Measurements from ENCODE around the gene RSPO4.

RSPO4 gene

DNA sequence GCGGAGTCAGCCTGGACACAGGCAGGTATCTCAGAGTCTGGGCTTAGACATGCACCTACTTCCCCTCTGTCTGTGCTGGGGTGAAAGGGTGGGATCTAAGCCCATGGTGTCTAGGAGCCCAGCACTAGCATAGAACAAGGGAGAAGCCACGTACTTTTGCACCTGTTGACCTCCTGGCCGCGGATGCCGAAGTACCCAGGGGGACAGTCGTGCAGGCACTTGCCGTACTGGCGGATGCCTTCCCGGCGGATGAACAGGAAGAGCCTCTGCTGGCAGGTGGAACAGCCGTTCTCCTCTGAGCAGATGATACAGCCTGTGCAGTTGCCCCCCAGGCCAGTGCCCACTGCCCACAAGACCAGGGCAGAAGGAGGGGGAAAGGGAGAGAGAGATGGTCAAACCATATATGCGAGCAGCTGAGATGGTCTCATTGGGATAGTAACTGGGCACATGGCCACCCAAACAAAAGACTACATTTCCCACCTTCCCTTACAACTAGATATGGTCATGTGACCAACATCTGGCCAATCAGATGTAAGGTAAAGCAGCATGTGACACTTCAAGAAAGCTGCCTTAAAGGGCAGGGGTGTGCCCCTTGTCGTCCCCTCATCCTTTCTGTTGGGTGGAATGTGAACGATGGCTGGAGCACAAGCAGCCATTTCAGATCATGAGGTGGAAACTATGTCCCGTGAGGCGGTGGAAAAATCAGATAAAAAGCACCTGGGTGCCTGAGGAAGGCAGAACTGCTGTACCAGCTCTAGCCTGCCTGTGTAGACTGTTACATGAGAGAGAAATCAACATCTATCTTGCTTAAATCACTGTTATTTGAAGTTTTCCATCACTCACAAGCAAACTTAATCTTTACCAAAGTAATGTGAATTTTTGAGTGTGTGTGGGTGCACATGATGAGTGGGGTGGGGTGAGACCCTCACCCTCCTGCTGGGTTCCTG is 34.0 kb downstream of the RSPO4 start:
- DNase-seq = no peak

DNA sequence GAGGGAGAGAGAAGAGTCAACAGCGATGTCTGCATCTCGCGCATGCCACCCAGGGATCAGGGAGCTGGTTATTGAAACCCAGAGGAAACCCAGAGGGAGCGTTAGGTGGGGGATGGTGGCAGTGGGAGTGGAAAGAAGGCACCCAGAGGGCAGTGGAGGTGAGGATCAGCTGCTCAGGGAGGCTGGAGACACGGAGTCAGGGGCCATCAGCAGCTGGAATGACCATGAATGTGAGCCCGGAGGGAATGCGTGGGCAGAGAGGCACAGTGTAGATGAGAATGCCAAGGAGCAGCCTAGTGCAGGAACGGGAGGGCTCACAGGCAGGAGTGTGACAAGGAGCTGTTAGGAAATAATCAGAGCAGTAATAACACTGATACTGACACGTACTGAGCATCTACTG is 36.2 kb downstream of the RSPO4 start:
- DNase-seq = no peak

DNA sequence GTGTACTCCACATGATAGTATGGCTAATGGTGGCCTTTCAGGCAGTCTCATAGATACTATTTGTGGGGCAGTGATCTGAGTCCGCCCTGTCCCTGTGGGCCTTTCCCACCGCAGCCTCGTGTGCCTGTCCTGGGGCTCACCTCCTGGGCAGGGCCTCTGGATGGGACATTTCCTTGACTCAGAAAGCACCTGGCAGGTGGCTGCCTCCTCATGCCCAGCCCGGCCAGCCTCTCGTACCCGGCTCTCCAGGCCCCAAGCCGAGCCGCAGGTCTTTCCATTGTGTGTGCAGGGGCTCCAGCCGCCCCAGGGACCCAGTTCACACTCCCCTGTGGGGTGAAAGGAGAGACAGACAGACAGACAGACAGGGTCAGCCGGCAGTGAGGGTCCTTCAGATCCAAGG is 38.3 kb downstream of the RSPO4 start:
- no peak for DNase-seq

DNA sequence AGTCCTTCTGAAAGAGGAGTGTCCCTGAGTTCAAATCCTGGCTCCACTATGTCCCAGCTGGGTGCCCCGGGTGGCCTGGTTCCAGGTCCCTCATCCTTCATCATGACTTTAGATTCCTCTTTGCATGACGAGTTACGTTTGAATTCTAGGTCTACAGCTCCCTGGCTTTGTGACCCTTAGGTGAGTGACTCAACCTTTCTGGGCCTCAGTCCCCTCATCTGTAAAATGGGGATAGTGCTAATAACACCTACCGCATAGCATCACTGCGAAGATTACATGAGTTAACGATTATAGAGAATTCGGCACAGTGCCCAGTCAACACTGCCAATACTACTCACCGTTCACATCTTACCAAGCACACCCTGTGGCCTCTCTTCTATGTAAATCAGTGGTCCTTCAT is 39.4 kb downstream of the RSPO4 start:
- no peak for DNase-seq

DNA sequence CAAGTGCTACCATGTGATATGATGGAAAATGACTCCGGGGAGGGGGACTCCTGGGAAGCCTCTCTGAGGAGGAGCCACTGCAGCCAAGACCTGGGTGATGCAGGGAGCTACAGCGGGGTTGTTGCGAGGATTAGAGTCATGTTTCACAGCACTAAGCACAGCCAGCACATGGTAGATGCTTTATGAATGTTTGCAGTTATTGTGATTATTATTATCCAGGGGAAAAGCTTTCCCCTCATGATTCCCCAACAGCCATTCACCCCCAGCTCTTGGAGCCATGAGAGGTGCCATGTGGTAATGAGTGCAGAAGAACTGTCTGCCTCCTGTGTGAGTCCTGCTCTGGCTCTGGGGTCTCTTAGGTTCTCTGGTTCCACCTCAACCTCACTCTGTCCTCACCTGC is 39.9 kb downstream of the RSPO4 start:
- DNase-seq = no peak

DNA sequence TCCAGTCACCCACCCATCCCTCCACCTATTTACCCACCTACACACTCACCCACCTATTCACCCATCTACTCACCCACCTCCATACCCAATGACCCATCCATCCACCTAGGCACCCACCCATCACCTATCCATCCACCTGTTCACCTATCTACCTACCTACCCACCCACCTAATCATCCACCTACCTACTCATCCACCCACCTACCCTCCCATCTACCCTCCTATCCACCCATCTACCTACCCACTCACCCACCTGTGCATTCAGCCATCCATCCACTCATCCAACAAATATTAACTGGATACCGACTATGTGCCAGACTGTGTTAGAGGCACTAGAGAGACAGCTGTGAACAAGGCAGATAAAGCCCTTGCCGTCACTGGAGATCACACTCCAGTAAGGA is 40.3 kb downstream of the RSPO4 start:
- no peak for DNase-seq

DNA sequence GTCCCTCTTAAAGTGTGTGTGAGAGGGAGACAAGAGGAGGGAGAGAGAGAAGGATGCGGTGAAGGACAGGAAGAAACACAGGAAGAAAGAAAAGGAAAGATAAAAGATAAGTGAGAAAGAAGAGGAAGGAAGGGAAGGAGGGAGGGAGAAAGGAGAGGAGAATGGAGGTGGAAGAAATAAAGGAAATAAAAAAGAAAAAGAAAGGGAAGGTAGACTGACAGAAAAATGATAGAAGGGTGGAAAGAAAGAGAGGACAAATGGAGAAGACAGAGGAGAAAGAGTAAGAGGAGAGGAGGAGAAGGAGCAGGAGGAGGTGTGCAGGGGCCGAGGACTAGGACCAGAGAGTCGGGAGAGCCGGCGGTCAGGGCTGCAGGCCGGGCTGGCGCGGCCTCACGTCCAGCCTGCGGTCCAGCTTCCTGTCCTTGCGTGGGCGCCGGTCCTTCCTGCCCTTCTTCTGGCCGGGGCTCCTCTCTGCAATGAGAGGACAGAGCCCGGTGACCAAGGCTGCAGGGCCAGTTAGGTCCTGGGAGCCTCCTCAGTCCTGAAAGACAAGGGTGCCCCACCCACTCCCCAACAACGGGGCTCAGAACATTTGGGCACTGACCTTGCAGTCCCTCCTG is 42.0 kb downstream of the RSPO4 start:
- no peak for DNase-seq

DNA sequence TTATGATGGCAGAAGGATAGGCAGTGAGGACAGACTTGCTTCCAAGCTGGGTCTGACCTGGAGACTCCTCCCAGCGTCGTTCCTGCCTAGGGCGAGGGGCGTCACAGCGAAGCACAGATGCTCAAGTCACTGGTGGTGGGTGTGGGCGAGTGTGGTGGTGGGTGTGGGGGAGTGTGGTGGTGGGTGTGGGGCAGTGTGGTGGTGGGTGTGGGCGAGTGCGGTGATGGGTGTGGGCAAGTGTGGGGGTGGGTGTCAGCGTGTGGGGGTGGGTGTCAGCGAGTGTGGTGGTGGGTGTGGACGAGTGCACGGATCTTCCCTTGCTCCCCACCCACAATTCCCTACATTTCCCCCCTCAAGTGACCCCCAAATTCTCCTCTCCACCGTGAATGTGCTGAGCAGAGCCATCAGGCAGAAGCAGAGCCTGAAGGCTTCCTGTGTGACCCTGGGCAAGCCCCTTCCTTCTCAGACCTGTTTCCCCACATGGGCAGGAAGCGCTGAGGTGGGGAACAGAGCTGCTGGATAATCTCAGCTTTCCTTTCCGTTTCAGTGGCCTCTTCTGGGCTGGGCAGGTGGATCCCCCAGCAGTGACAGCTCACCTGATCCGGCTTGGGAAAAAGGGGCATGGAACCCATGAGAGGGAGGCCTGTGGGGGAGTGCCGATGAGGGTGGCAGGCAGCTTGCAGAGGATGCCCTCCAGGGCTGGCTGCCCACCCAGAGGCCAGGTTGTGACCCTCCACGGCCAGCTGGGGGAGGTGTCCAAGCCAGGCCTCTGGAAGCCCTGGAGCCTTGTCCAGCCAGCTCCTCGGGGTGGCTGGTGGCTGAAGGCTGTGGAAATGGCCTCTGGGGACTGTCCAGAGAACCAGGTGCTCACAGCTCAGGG is 42.9 kb downstream of the RSPO4 start:
- DNase-seq = no peak

DNA sequence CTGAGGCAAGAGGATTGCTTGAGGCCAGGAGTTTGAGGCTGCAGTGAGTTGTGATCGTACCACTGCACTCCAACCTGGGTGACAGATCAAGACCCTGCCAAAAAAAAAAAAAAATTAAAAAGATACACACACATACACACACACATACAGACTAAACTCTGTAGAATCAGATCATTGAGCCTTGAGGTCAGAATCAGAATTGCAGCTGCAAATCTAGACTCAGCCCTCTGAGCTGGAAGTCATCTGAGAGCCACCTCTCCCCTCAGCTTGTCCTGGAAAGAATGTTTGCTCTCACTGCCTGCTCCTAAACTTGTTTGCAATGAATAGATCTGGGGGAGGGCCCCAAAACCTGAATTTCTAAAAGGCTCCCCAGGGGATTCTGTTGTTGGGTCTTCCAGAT is 44.6 kb downstream of the RSPO4 start:
- no peak for DNase-seq

DNA sequence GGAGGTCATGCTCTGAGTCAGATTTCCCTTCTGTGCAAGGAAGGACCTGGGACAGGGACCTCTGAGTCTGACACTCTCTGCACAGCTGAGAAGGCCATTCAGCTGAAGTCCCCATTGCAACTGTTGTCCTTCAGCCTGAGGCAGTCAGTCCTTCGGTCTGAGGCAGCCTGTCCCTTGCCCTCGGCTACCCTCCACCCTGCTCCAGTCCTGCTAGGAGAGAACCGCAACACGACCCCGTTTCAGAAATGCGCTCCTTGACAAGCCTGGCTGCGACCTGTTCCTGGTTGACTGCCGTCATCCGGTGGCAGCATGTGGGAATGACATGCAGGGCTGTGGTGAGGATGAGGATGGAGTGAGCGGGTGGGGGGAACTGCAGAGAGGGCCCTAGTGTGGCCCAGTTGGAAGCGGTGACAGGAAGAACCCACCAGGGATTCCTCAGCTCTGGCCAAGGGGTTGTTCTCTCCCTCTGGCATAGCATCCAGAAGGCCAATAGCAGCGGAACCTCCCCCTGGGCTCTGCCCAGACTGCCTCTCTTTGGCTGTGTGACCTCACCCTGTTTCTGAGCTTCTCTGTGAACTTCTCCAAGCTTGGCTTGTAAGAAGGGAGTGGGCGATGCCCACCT is 45.7 kb downstream of the RSPO4 start:
- DNase-seq = peak; percentile 38

DNA sequence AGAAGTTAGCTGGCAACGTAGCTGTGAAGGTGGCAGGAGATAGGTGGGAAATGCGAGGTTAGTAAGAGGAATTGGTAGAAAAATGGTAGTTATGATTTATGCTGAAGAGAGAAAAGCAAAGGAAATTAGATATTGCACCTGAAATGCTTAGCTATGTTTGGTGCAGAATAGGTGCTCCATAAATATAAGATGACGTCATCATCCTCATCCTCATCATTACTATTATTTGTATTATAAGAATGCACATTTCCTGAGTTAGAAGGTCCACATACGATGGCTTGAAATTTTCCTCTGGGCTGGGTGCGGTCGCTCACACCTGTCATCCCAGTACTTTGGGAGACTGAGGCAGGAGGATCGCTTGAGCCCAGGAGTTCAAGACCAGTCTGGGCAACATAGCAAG is 46.5 kb downstream of the RSPO4 start:
- DNase-seq = no peak

DNA sequence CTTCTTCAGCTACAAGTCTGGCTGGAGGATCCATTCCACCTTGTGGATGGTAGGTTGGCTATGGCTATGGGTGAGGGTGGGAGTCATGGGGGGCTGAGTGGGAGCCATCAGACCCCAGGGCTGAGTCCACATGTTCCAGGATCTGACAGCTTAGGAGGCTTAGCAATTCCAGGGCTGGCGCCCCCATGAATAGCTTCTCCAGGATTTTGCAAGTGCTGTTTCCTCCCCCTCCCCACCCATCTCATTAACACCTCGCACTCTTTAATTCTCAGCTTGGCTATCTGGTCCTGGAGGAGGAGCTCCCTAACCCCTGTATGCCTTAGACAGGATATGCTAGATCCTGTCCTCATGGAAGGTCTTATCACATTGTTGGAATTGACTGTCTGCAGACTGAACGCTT is 47.0 kb downstream of the RSPO4 start:
- DNase-seq = no peak

DNA sequence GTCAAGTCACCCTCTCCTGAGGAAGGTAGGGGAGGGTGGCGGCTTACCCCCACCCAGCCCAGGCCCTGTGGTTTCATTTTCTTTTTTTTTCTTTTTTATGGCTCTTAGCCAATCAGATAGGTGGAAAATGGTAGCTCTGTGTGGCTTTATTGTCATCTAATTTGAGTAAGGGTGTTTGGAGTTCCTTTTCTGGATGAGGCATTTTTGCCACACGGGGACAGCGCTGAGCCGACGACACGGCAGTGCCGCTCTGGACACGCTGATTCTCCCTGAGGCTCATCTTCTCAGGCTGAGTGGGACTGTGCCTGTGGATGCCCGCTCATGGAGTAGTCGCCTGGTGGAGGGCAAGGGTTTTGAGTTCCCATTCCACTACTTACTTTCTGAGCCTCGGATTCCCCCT is 48.4 kb downstream of the RSPO4 start:
- DNase-seq = no peak

DNA sequence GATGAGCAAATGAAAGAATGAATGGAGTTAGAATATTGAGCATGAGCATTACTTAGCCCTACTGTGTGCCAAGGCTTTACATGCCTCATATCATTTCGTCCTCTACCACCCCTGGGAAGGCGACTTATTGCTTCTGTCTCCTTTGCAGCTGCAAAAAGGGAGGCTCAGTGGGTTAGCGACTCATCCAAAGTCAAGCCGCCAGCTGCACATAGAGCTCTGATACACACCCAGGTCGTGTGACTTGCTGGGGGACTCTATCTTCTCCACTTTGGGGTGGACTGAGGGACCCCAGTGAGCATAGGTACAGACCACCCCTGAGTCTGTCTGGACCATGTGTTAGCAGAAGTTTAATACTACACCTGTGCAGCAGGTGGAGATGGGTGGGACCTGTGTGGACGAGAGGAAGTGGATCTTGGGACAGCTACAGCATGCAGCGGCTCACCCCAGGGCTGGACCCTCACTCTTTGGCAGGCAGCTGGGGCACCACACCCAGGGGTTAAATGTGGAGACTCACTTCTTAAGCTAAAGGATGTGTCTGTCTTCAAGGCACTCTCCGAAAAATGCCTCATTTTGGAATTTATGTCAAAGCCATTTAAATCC is 49.8 kb downstream of the RSPO4 start:
- DNase-seq = no peak

DNA sequence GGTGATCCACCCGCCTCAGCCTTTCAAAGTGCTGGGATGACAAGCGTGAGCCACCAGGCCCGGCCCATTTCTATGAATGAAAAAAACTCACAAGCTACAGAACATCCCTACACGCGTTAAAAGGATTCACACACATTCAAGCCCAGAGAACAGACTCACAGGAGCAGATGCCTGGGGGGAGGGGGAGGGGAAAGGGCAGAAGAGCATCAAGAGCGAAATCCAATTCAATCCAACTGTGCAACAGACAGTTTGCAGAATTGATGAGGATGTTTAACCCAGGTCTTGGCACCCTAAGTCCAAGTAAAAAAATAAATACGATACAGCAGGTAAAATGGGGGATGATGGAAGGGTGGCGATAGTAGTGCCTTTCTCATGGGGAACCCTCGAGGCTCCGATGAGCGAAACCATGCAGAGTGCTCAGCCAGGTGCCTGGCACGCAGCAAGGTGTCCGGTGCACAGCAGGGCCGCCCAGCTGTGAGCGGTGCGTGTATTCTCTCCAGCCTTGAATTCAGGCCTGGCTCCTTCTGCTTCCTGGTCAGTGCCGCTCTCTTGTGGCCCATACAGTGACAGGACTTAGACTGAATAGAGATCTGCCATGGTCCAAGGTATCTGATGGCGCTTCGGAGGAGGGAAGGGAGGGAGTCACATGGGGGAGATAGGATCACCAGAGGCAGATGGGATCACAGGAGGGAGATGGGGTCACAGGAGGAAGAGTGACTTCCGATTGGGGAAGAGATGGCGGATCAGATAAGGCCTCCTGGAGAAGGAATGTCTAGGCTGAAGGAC is 50.5 kb downstream of the RSPO4 start:
- DNase-seq = no peak

DNA sequence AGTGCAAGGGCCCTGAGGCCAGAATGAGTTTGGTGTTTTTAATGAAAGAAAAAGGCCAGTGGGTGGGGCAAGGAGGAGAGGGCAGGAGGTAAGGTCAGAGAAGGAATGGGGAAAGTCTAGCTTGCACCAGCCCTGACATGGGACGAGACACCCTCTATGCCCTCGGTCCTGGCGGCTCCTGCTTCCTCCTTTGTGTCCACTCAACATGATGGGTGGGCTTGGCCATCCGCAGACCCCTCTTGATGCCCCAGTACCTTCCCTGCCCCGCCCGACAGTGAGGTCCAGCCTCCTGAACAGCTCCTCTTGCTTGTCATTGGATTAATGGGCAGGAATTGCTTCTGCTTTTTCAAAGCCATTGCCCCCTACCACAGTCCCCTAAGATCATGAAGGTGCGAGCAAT is 52.4 kb downstream of the RSPO4 start:
- DNase-seq = no peak

DNA sequence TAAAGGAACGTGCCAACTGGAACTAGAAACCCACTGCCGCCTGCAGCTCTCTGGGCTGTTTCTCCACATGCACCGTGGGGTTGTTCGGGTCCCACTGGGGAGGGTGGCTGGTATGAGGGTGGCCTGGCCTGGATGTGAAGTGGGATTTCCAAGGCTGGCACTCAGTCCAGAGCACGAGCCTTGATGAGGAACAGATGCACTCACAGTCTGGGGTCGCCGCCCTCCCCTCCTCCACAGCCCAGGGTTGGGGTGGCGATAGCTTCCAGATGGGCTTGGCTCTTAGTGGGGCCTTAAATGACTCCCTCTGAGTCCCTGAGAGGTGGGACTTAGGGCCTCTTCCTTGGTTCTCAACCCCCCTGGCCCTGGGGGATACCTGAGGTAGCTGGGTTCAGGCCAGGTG is 55.3 kb downstream of the RSPO4 start:
- DNase-seq = no peak

DNA sequence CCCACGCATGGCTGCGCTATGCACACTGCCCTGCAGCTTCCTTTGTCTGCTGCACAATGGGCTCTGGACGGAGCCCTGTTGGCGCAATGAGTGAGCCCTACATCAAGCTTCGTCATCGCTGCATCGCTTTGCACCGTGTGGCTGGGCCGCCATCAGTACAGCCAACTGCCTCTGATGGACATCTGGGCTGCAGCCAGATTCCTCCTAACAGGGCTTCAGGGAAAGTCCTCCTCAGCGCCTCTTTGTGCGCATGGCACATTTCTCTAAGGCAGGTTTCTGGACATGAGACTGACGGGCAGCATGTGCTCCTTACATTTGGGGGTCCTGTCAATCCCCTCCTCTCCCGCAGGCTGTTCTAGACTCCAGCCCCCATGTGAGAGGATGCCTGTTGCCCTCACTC is 56.3 kb downstream of the RSPO4 start:
- DNase-seq = no peak

DNA sequence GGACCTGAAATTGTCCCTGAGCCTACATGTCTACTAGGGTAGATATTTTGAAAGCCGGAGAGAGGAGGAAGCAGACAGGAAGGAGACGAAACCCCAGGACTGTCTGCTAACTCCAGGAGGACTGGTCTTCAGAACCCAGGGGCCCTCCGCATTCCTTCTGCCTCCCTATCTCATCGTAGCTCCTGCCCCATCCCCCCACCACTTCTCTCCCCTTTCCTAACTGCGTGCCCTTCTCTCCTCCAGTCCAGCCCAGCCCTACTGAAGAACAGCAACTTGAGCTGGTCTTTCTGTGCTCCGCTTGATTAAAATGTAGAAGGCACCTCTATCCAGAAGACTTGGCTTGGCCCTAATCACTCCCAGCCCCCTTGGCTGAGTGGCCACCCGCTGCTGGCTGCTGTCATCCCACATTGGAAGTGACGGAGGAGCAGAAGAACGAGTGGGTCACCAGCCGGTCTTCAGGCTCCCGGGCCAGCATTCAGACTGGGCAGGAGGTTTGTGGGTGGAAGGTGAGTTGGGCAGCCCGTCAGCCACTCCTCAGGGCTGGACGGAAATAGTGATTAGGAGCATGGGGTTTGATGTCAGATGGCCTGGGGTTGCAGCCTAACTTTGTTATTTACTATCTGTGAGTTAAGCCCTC is 57.2 kb downstream of the RSPO4 start:
- DNase-seq = no peak

DNA sequence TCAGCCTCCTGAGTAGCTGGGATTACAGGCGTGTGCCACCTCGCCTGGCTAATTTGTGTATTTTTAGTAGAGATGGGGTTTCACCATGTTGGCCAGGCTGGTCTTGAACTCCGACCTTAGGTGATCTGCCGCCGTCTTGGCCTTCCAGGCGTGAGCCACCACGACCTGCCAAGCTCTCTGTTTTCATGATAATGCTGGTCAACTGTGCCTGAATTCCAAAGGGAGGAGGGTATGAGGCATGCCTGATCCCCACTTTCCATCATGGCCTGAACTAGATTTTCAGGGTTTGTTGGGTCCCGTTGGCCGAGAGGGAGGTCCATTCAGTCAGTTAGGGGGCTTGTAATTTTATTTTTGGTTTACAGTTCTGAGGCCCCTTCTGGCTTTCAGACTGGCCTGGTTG is 58.0 kb downstream of the RSPO4 start:
- DNase-seq = no peak

DNA sequence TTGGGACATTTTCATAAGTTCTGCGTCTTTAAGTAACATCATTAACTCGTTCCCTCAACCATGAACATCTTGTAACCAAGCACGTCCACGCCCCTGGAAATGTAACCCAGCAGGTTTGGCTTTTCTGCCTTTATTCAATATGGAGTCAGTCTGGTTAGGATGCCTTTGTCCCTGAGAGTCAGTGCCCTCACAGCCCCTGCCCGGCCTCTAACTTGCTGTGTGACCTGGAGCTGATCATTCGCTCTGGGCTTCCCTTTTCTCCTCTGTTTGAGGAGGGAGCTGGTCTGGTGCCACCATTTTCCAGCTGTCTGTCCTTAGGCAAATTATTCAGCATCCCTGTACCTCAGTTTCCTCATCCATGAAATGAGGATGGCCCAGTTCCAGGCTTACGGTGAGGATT is 59.5 kb downstream of the RSPO4 start:
- DNase-seq = no peak
